WI38 (cell line): ENCODE data around the gene INAFM1.

Experiments used
- H3K4me3 ChIP-seq: 2 replicates; pipeline ENCODE4 v1.5.1; 2011; ENCODE audit warnings: low read depth, mild to moderate bottlenecking, control low read depth, low read length
- TF ChIP-seq, protein P1 (sequence below): IDR thresholded peaks from 2 replicates; pipeline ENCODE4 v1.5.1; 2012; ENCODE audit warnings: low read depth, mild to moderate bottlenecking, control low read depth, low read length

INAFM1 gene

DNA sequence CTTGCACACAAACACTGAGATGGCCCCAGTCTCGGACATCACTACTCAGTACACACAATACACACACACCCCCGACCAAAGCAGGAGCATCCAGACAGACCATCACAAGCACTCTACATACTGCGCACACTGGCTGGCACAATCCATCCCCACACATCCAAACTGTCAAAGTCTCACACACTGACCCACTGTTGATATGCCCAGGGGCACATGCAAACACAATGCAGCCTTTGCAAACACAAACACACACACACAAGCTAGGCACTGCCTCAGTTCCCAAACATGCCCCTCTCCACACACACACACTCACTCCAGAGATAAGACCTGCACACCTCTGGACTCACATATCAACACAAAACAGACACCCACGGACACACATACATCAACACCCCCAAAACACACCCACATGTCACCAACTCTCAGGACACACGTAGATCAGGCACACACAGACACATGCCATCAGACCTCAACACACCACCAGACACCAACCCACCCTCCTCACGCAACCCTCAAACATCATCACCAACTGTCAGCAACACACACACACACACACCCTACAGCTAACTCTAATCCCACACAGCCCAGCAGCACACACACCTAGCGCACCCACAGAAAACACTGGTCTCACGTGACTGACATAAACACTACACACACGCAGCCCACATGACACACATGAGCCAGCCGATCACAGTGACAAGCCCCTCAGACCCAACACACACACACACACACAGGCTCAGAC is 45.6 kb upstream of the INAFM1 start:
- TF ChIP-seq, protein P1, sequence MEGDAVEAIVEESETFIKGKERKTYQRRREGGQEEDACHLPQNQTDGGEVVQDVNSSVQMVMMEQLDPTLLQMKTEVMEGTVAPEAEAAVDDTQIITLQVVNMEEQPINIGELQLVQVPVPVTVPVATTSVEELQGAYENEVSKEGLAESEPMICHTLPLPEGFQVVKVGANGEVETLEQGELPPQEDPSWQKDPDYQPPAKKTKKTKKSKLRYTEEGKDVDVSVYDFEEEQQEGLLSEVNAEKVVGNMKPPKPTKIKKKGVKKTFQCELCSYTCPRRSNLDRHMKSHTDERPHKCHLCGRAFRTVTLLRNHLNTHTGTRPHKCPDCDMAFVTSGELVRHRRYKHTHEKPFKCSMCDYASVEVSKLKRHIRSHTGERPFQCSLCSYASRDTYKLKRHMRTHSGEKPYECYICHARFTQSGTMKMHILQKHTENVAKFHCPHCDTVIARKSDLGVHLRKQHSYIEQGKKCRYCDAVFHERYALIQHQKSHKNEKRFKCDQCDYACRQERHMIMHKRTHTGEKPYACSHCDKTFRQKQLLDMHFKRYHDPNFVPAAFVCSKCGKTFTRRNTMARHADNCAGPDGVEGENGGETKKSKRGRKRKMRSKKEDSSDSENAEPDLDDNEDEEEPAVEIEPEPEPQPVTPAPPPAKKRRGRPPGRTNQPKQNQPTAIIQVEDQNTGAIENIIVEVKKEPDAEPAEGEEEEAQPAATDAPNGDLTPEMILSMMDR, result no peak
- H3K4me3 ChIP-seq, result peak overlapping the region; percentile 89

DNA sequence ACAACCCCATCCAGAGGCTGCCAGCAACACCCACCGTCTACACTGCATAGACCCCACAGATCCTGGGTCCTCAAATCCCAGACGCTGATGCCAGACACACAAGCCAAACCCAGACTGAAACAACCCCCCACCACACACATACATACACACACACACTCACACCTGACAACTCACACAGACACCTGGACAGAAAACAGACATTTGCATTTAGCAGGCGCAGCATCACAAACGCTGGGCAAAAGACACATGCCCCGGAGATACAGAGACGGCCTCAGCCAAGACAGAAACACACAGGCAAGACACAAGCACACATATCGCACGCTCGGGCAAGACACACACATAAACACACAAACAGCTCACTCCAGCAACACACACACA is 45.0 kb upstream of the INAFM1 start:
- TF ChIP-seq, protein P1, result no peak

DNA sequence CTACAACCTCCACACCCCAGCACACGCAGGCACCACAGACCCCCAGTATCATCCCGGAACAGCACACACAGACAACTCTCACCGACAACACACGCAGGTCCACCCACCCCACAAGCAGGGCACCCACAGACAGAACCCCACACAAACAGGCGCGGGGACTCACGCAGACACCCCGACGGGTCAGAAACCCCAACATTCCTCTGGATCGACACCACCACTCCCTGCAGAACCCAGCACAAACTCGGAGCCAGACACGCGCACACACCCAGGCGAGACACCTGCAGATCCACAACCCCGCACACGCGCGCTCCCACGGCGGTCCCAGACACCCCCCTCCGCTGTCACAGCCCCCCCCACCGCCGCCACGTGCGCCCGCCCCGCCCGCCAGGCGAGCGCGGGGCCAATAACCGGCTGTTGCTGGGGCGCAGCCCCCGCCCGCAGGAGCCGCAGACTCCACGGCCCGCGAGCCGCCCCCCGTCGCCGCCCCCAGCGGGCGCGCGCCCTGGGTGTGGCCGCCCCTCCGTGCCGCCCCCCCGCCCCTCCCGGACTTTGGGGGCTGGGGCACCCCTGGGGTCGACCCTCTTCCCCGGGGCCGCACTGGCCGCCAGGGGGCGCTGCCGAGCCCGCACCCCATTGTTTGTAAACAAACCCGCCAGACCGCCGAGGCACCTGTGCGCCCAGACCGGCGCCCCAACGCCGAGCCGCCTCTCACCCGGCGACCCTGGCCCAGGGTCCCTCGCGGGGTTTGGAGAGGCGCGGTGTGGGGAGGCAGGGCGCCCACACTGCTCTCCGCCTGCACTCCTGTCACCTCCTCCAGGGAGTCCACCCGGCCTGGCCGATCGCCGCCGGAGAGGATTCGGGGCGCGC is 44.4 kb upstream of the INAFM1 start:
- TF ChIP-seq, protein P1, result peak; percentile 40
- H3K4me3 ChIP-seq, result peak overlapping the region; percentile 89

More for the DNA sequence above, 45.0 kb upstream of the INAFM1 start:
- H3K4me3 ChIP-seq, result peak overlapping the region; percentile 89

DNA sequence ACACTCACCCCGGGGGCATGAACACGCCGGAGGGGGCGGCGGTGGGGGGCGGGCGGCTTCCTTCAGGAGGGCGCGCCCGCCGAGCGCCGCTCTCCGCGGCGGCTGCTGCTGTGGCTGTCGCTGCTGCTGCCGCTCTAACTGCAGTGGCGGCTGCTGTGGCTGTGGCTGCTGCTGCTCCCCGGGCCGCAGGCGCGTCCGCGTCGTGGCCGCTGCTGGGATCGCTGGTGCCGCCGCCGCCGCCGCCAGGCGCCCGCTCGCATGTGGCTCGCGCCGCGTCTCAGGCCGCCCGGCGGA is 43.8 kb upstream of the INAFM1 start, which contains the start of gene BBC3:
Gene BBC3 (minus strand): TSS at position 279 of the 294 bp plus-strand sequence. CDS start 2,768 bp downstream, outside the sequence.
- peak within 1 kb of the TSS; percentile 89 for H3K4me3 ChIP-seq
- TF ChIP-seq, protein P1, result no peak

DNA sequence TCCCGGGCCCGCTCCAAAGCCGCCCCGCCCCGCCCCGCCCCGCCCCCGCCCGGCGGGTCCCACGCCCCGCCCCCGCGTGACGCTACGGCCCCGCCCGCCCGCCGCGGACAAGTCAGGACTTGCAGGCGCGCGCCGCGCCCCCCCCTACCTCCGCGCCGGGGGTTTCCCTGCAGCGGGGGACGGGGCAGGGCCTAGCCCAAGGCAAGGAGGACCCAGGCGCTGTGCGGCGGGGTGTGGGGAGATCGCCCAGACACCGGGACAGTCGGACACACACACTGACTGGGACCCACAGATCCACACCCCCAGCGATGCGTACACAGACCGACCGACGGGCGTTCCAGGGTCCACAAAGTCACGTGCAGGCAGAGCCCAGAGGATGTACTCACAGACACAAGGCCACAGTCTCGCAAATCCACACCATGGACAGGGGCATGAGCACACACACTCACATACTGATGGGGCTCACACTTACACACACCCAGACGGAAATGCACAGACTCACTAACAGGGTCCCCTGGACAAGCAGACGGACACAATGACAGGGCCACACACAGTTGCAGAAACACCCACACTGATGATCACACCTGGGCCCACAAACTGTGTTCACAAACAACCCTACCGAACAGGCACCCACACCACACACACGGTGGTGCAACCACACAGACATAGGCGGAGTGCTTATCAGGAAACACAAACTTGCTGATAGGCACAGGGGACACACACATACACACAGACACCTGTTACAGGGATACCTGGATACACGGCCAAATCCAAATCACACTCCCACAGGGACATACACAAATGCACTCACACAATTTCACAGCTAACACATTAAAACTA is 43.2 kb upstream of the INAFM1 start:
- H3K4me3 ChIP-seq, result peak overlapping the region; percentile 66
- TF ChIP-seq, protein P1, result no peak

DNA sequence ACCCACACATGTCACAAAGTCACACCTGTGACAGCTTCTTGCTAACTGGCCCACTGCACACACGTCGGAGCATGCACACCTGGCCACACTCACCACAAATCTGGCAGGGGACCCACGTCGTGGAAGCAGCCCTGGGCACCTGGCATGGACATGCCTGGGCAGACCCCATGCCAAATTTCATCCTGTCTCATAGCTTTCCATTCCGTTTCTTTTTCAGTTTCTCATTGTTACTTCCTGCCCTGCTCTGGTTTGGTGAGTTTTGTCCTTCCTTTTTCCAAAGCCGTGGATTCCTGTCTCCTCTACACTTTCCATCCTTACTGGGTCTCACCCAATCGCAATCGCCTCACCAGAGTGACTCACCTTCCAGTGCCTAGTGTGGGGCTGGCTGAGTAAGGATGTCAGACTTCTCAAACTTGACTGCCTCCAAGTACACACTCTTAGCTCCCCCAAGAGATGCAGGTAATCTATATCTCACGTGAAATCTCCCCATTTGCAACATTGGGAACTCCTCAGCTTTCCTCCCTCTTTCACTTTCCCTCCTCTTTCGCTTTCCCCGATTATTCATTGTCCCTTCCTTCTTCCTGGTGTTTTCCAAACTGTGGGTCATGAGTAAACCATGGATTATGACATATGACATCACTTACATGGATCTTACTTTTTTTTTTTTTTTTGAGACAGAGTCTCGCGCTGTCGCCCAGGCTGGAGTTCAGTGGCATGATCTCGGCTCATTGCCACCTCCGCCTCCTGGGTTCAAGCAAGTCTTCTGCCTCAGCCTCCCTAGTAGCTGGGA is 42.1 kb upstream of the INAFM1 start:
- H3K4me3 ChIP-seq, result peak overlapping the region; percentile 66
- TF ChIP-seq, protein P1, result no peak
